Measurements from ENCODE around the gene GPRASP2. TPM values are rescaled to one million over a fixed set of nuclear protein-coding genes. Genes with fewer than 3 reads are reported as not detected.

Gene GPRASP2
- total RNA-seq, 1 experiment from 2014 or later = 2.1 TPM

DNA sequence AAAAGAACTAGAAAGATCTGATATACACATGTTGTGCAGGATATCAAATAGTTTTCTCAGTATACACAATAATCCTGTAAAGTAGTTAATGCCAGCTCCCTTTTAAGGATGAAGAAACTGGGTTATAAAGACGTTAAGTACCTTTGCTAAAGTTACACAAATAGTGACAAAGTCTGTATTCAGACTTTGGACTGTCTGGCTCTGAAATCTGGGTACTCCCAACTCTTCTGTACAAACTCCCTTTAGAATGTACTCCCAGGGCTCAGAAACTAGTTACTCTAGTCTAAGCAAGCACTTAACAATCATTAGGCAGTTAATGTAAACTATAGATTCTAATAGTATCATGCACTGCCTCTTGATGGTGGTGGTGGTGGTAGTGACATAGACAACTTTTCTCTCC, 15.5 kb downstream of the GPRASP2 start:
- Histone ChIP-seq H4K20me1 (ENCODE audit: insufficient read depth) (no peaks in the 10 kb centered on the region), H3K4me1 (ENCODE audit: control insufficient read depth in 1 of 2, insufficient read depth in 2 of 2, low read length in 2 of 2) (no peaks in the 10 kb centered on the region), H3K27ac (ENCODE audit: low read depth, low read length) (no peak overlapping the region), H2AFZ (ENCODE audit: low read depth, low read length, poor library complexity, severe bottlenecking) (no peak overlapping the region), H3K27me3 (ENCODE audit: insufficient read depth, low read length) (no peaks in the 10 kb centered on the region), H3K36me3 (ENCODE audit: control insufficient read depth in 1 of 2, insufficient read depth in 2 of 2, low read length in 2 of 2) (no peaks in the 10 kb centered on the region), H3K9ac (ENCODE audit: low read length) (no peak overlapping the region), H3K9me2 (ENCODE audit: insufficient read depth) (no peaks in the 10 kb centered on the region), H3K4me2 (ENCODE audit: low read length) (no peak overlapping the region), H3K9me3 (ENCODE audit: control insufficient read depth in 1 of 2, insufficient read depth in 1 of 2, low read depth in 1 of 2, low read length in 2 of 2) (no peaks in the 10 kb centered on the region), H3K79me2 (ENCODE audit: insufficient read depth, low read length) (no peaks in the 10 kb centered on the region), H3K4me3 (replicated peaks in 1 of 2; ENCODE audit: low read depth in 1 of 2, low read length in 2 of 2) (no peak overlapping the region)
- RAD21 ChIA-PET (ENCODE audit: low non-redundant PET in 1 of 2, low total read pairs in 2 of 2, uncharacterized antibody in 2 of 2, unreplicated experiment in 2 of 2) = no interaction called here
- no TSS peak for BruUV-seq (replicated peaks)
- DNase-seq (ENCODE audit: low read depth, low spot score) (no peak), ATAC-seq (no peak)
- CTCF ChIA-PET = no interaction called here
- POLR2A ChIA-PET = no interaction called here
- intact Hi-C loops (cut with micrococcal nuclease) = no loop called here
- TF ChIP-seq FOSL1 (IDR thresholded peaks at IDR 0.05; ENCODE audit: low read depth) = no peak
- TF ChIP-seq YY1 (IDR thresholded peaks at IDR 0.05; ENCODE audit: extremely low read depth, insufficient replicate concordance, low read depth, low read length) = no peak
- no peak for TF ChIP-seq ZNF274 (IDR thresholded peaks at IDR 0.05; ENCODE audit: low read depth, low read length)
- no peak for TF ChIP-seq CEBPB (IDR thresholded peaks at IDR 0.05; ENCODE audit: low read depth)
- TF ChIP-seq ZFX (IDR thresholded peaks at IDR 0.05) = no peak

DNA sequence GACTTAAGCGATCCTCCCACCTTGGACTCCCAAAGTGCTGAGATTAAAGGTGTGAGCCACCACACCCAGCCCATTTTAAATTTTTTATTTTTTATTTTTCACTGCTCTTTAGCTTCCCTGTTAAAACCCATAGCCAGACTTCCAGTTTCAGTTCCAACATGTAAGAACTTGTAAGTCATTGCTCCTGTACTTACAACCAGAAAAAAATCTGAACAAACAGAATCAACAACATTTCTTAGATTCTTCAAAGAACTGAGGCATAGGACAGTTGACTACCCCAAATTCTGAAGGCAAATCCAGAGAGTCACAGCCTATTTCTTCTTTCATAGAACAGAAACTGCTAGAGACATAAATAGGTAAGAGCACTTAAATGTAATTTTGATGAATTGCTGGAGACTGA, 16.4 kb downstream of the GPRASP2 start:
- H3K9me3 ChIP-seq (ENCODE audit: control insufficient read depth in 1 of 2, insufficient read depth in 1 of 2, low read depth in 1 of 2, low read length in 2 of 2) = no peaks in the 10 kb centered on the region
- TF ChIP-seq, protein P1, sequence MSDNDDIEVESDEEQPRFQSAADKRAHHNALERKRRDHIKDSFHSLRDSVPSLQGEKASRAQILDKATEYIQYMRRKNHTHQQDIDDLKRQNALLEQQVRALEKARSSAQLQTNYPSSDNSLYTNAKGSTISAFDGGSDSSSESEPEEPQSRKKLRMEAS (IDR thresholded peaks at IDR 0.05) = no peak
- no peak for TF ChIP-seq ZNF274 (IDR thresholded peaks at IDR 0.05; ENCODE audit: low read depth, low read length)
- TF ChIP-seq EGR1 (IDR thresholded peaks at IDR 0.05; ENCODE audit: low read depth) = no peak
- TF ChIP-seq CBX3 (IDR thresholded peaks at IDR 0.05; ENCODE audit: low read depth) = no peak
- no peak for TF ChIP-seq ELF1 (IDR thresholded peaks at IDR 0.05; ENCODE audit: borderline replicate concordance, low read depth)
- TF ChIP-seq EZH2phosphoT487 (IDR thresholded peaks at IDR 0.05; ENCODE audit: borderline replicate concordance) = no peak
- TF ChIP-seq, protein P2, sequence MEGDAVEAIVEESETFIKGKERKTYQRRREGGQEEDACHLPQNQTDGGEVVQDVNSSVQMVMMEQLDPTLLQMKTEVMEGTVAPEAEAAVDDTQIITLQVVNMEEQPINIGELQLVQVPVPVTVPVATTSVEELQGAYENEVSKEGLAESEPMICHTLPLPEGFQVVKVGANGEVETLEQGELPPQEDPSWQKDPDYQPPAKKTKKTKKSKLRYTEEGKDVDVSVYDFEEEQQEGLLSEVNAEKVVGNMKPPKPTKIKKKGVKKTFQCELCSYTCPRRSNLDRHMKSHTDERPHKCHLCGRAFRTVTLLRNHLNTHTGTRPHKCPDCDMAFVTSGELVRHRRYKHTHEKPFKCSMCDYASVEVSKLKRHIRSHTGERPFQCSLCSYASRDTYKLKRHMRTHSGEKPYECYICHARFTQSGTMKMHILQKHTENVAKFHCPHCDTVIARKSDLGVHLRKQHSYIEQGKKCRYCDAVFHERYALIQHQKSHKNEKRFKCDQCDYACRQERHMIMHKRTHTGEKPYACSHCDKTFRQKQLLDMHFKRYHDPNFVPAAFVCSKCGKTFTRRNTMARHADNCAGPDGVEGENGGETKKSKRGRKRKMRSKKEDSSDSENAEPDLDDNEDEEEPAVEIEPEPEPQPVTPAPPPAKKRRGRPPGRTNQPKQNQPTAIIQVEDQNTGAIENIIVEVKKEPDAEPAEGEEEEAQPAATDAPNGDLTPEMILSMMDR (IDR thresholded peaks at IDR 0.05 in 2 of 3, conservative IDR thresholded peaks at IDR 0.05 in 1 of 3; ENCODE audit: borderline replicate concordance in 1 of 3, insufficient read depth in 1 of 3, low read depth in 2 of 3, low read length in 2 of 3) = no peak
- no peak for TF ChIP-seq JUND (IDR thresholded peaks at IDR 0.05)
- no peak for TF ChIP-seq YY1 (IDR thresholded peaks at IDR 0.05; ENCODE audit: extremely low read depth, insufficient replicate concordance, low read depth, low read length)
- TF ChIP-seq FOSL1 (IDR thresholded peaks at IDR 0.05; ENCODE audit: low read depth) = no peak
- no peak for TF ChIP-seq POLR2A (IDR thresholded peaks at IDR 0.05; ENCODE audit: borderline replicate concordance, extremely low read depth, insufficient read depth, insufficient read length)
- no peak for TF ChIP-seq POLR2AphosphoS5 (IDR thresholded peaks at IDR 0.05; ENCODE audit: low read depth, low read length)
- no peak for TF ChIP-seq EZH2 (IDR thresholded peaks at IDR 0.05)
- no peak for TF ChIP-seq ZFX (IDR thresholded peaks at IDR 0.05)
- TF ChIP-seq, protein P3, sequence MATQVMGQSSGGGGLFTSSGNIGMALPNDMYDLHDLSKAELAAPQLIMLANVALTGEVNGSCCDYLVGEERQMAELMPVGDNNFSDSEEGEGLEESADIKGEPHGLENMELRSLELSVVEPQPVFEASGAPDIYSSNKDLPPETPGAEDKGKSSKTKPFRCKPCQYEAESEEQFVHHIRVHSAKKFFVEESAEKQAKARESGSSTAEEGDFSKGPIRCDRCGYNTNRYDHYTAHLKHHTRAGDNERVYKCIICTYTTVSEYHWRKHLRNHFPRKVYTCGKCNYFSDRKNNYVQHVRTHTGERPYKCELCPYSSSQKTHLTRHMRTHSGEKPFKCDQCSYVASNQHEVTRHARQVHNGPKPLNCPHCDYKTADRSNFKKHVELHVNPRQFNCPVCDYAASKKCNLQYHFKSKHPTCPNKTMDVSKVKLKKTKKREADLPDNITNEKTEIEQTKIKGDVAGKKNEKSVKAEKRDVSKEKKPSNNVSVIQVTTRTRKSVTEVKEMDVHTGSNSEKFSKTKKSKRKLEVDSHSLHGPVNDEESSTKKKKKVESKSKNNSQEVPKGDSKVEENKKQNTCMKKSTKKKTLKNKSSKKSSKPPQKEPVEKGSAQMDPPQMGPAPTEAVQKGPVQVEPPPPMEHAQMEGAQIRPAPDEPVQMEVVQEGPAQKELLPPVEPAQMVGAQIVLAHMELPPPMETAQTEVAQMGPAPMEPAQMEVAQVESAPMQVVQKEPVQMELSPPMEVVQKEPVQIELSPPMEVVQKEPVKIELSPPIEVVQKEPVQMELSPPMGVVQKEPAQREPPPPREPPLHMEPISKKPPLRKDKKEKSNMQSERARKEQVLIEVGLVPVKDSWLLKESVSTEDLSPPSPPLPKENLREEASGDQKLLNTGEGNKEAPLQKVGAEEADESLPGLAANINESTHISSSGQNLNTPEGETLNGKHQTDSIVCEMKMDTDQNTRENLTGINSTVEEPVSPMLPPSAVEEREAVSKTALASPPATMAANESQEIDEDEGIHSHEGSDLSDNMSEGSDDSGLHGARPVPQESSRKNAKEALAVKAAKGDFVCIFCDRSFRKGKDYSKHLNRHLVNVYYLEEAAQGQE (IDR thresholded peaks at IDR 0.05; ENCODE audit: low read depth) = no peak
- H3K27me3 ChIP-seq (ENCODE audit: insufficient read depth, low read length) = no peaks in the 10 kb centered on the region
- ChIA-PET POLR2A (no interaction called here), CTCF (no interaction called here), RAD21 (ENCODE audit: low non-redundant PET in 1 of 2, low total read pairs in 2 of 2, uncharacterized antibody in 2 of 2, unreplicated experiment in 2 of 2) (no interaction called here)
- intact Hi-C loops (cut with micrococcal nuclease) = no loop called here
- H3K9me2 ChIP-seq (ENCODE audit: insufficient read depth) = no peaks in the 10 kb centered on the region
- no peak overlapping the region for H3K27ac ChIP-seq (ENCODE audit: low read depth, low read length)
- no peaks in the 10 kb centered on the region for H3K4me1 ChIP-seq (ENCODE audit: control insufficient read depth in 1 of 2, insufficient read depth in 2 of 2, low read length in 2 of 2)
- DNase-seq (ENCODE audit: low read depth, low spot score) (no peak), ATAC-seq (no peak)
- H4K20me1 ChIP-seq (ENCODE audit: insufficient read depth) = no peaks in the 10 kb centered on the region
- no peak overlapping the region for H3K4me3 ChIP-seq (replicated peaks in 1 of 2; ENCODE audit: low read depth in 1 of 2, low read length in 2 of 2)
- no peak overlapping the region for H3K4me2 ChIP-seq (ENCODE audit: low read length)
- H3K9ac ChIP-seq (ENCODE audit: low read length) = no peak overlapping the region
- H2AFZ ChIP-seq (ENCODE audit: low read depth, low read length, poor library complexity, severe bottlenecking) = no peak overlapping the region
- H3K36me3 ChIP-seq (ENCODE audit: control insufficient read depth in 1 of 2, insufficient read depth in 2 of 2, low read length in 2 of 2) = no peaks in the 10 kb centered on the region
- H3K79me2 ChIP-seq (ENCODE audit: insufficient read depth, low read length) = no peaks in the 10 kb centered on the region
- BruUV-seq (replicated peaks) = no TSS peak
